Type B pancreatic cell (in vitro differentiated cells): ENCODE measurements around the gene FAM120AOS. TPM values are rescaled to one million over a fixed set of nuclear protein-coding genes. Genes with fewer than 3 reads are reported as not detected.

Experiments
- DNase-seq: peaks from one replicate; pipeline ENCODE4 v3.0.0; 2021; ENCODE audit warnings: mixed read lengths; ENCODE audit not compliant: unreplicated experiment; ENCODE audit errors: extremely low spot score
- H3K27ac Mint-ChIP-seq: 2 replicates; pipeline ENCODE4 v1.8.0; 2021; ENCODE audit warnings: mild to moderate bottlenecking, mixed read lengths
- H3K27me3 Mint-ChIP-seq: 2 replicates; pipeline ENCODE4 v1.8.0; 2021; ENCODE audit warnings: mixed read lengths
- H3K36me3 Mint-ChIP-seq: 2 replicates; pipeline ENCODE4 v1.8.0; 2021; ENCODE audit warnings: mixed read lengths
- H3K4me1 Mint-ChIP-seq: one replicate; pipeline ENCODE4 v1.8.0; 2021; ENCODE audit warnings: mixed read lengths; ENCODE audit not compliant: unreplicated experiment
- H3K4me3 Mint-ChIP-seq: 2 replicates; pipeline ENCODE4 v1.8.0; 2021; ENCODE audit warnings: mild to moderate bottlenecking, mixed read lengths
- H3K9me3 Mint-ChIP-seq: 2 replicates; pipeline ENCODE4 v1.8.0; 2021; ENCODE audit warnings: mixed read lengths
- total RNA-seq: library from RNA; stranded (reverse); gene quantifications from 2 replicates; pipeline ENCODE4 v1.2.1, GENCODE V29; 2021; ENCODE audit warnings: low replicate concordance
- TF ChIP-seq, protein P1 (sequence below): fragments of 200-600 bp; sonication (generic); conservative IDR thresholded peaks from 2 replicates; pipeline ENCODE4 v1.5.0; 2021; ENCODE audit warnings: antibody characterized with exemption, mild to moderate bottlenecking

The FAM120AOS gene
- total RNA-seq, 1 donor from 2014 or later = 42.1 TPM

DNA sequence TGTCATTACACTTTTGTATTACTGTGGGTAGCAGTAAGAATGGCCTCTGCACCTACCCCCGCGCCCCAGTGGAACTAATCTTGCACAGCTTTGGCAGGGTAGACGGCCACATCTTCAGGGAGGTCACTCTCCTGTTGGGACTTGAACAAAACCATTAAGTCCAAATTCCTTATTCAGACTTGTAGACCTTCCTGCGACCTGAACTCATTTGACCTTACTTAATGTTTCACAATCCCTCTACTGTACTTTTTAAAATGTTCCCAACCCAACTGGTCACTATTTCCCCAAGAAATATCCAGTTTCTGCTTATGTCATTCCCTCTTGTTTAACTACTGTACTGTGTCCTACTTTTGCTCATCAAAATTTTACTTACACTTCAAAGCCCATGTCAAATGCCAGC, 5.3 kb upstream of the FAM120AOS start:
- Mint-ChIP-seq H3K27me3 (no peaks in the 10 kb centered on the region), H3K27ac (peak overlapping the region; percentile 28), H3K36me3 (peaks cover 16% of the 10 kb centered on the region), H3K4me3 (no peak overlapping the region), H3K4me1 (peaks cover 51% of the 10 kb centered on the region), H3K9me3 (no peaks in the 10 kb centered on the region)
- DNase-seq = no peak
- TF ChIP-seq, protein P1, sequence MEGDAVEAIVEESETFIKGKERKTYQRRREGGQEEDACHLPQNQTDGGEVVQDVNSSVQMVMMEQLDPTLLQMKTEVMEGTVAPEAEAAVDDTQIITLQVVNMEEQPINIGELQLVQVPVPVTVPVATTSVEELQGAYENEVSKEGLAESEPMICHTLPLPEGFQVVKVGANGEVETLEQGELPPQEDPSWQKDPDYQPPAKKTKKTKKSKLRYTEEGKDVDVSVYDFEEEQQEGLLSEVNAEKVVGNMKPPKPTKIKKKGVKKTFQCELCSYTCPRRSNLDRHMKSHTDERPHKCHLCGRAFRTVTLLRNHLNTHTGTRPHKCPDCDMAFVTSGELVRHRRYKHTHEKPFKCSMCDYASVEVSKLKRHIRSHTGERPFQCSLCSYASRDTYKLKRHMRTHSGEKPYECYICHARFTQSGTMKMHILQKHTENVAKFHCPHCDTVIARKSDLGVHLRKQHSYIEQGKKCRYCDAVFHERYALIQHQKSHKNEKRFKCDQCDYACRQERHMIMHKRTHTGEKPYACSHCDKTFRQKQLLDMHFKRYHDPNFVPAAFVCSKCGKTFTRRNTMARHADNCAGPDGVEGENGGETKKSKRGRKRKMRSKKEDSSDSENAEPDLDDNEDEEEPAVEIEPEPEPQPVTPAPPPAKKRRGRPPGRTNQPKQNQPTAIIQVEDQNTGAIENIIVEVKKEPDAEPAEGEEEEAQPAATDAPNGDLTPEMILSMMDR = no peak

GRCh38 chr9:93457006-93457405, 3.6 kb upstream of the FAM120AOS start:
- no peak for DNase-seq
- Mint-ChIP-seq H3K4me3 (no peak overlapping the region), H3K9me3 (no peaks in the 10 kb centered on the region), H3K4me1 (peaks cover 41% of the 10 kb centered on the region), H3K36me3 (peaks cover 11% of the 10 kb centered on the region), H3K27me3 (no peaks in the 10 kb centered on the region), H3K27ac (no peak overlapping the region)
- TF ChIP-seq, protein P1 = no peak

DNA sequence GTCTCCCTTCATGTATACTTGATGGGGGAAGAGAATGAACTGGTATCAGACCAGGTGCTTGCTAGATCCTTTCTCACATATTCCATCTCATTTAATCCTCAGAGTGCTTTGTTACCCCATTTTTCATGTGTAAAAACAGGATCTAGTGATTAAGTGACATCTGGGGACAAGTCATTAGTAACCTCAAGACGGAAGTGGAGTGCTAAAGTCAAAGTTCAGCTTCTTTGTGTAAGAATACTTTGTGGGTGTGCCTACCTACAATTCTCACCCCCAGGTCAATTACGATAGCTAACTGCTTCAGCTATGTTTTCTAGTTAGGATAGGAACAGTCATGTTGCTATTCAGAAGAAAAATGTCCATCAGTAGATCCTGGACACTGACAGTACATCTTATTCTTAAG, 3.1 kb upstream of the FAM120AOS start:
- peaks cover 11% of the 10 kb centered on the region for H3K36me3 Mint-ChIP-seq
- no peak for DNase-seq
- TF ChIP-seq, protein P1 = no peak
- H3K4me3 Mint-ChIP-seq = peak overlapping the region; percentile 53
- peak overlapping the region; percentile 71 for H3K27ac Mint-ChIP-seq
- H3K9me3 Mint-ChIP-seq = no peaks in the 10 kb centered on the region
- H3K4me1 Mint-ChIP-seq = peaks cover 41% of the 10 kb centered on the region
- no peaks in the 10 kb centered on the region for H3K27me3 Mint-ChIP-seq

- H3K4me3 Mint-ChIP-seq = peak overlapping the region; percentile 53
- no peaks in the 10 kb centered on the region for H3K9me3 Mint-ChIP-seq
- no peaks in the 10 kb centered on the region for H3K27me3 Mint-ChIP-seq
- TF ChIP-seq, protein P1 = no peak
- no peak for DNase-seq
- peak overlapping the region; percentile 71 for H3K27ac Mint-ChIP-seq
- H3K36me3 Mint-ChIP-seq = peaks cover 11% of the 10 kb centered on the region
- peaks cover 40% of the 10 kb centered on the region for H3K4me1 Mint-ChIP-seq
Measured at GRCh38 chr9:93456022-93456421, 2.6 kb upstream of the FAM120AOS start.

DNA sequence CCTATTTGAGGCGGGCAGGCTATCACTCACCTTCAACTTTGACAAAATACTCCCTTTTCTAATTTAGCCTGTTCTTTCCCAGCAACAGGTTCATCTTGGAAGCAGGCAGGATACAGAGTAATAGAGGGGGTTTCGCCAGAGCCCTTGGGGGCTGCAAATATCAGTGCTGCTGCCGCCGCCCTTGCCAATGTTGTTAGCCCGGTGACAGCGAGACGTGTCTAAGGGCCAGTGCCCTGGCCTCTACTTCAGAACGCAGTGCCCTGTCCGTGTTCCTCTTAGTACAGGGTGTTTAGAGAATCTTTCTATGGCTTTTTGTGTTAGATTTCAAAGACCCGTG, 703 bp downstream of the FAM120AOS start:
- TF ChIP-seq, protein P1 = no peak
- Mint-ChIP-seq H3K4me1 (peaks cover 29% of the 10 kb centered on the region), H3K27ac (peak overlapping the region; percentile 96), H3K36me3 (peaks cover 15% of the 10 kb centered on the region), H3K27me3 (no peaks in the 10 kb centered on the region), H3K9me3 (no peaks in the 10 kb centered on the region), H3K4me3 (peak overlapping the region; percentile 96)
- no peak for DNase-seq
